Right atrium auricular region (tissue), 2 donors: ENCODE results near the gene MAD2L1. TPM values are rescaled to one million over a fixed set of nuclear protein-coding genes. Genes with fewer than 3 reads are reported as not detected.
A peak's percentile ranks its signal among the peaks of the same experiment; 100 is the strongest.
"Not testable (repeated sequence)": the region's sequence is repeated elsewhere in the genome, so short reads cannot be mapped to it uniquely, and the experiment has no call there.

Experiments
- DNase-seq: peaks from one replicate; pipeline ENCODE4 v3.0.0-alpha.2; 2019; ENCODE audit warnings: low spot score
- H3K27ac ChIP-seq, 2 donors: fragments of 200-600 bp; sonication (generic); 1 replicate in 1 of 2; 2 replicates in 1 of 2; pipeline ENCODE4 v1.5.1; 2016 to 2019
- H3K27me3 ChIP-seq, 2 donors: fragments of 200-600 bp; sonication (generic); one replicate each; pipeline versions ENCODE4 v1.5.1 to v1.6.0; 2017 to 2019
- H3K36me3 ChIP-seq: fragments of 200-600 bp; sonication (generic); one replicate; pipeline ENCODE4 v1.5.1; 2016
- H3K4me1 ChIP-seq, 2 donors: fragments of 200-600 bp; sonication (generic); one replicate each; pipeline versions ENCODE4 v1.5.1 to v1.6.0; 2017 to 2019
- H3K4me3 ChIP-seq, 2 donors: fragments of 200-600 bp; sonication (generic); 1 replicate in 1 of 2; 2 replicates in 1 of 2; pipeline ENCODE4 v1.5.1; 2017 to 2019; ENCODE audit warnings: mild to moderate bottlenecking in 1 of 2, moderate library complexity in 1 of 2
- H3K9me3 ChIP-seq, 2 donors: fragments of 200-600 bp; sonication (generic); one replicate each; pipeline ENCODE4 v1.5.1; 2019
- CTCF ChIP-seq, 2 donors: fragments of 200-600 bp; sonication (generic); IDR thresholded peaks; one replicate each; pipeline ENCODE4 v1.5.1; 2019; ENCODE audit warnings: antibody characterized with exemption in 2 of 2
- total RNA-seq, 2 donors: library from RNA; depleted of rRNA; stranded (reverse); fragments of >200 nt; gene quantifications; one replicate each; pipeline ENCODE4 v1.1.0, GENCODE V29; 2016

Gene MAD2L1
- total RNA-seq, 2 donors from 2014 or later = 0.24 to 0.78 TPM

GRCh38 chr4:120070196-120070595 is 3.5 kb upstream of the MAD2L1 start:
- Histone ChIP-seq H3K27ac (no peak overlapping the region), H3K27me3 (no peaks in the 10 kb centered on the region), H3K36me3 (no peaks in the 10 kb centered on the region), H3K4me1 (peaks cover 0 to 18% of the 10 kb centered on the region in 2 donors), H3K4me3 (no peak overlapping the region), H3K9me3 (no peaks in the 10 kb centered on the region)
- TF ChIP-seq CTCF (IDR thresholded peaks at IDR 0.05) = no peak
- DNase-seq = no peak

- H3K27me3 ChIP-seq = no peaks in the 10 kb centered on the region
- peak overlapping the region in 1 of 2 donors; percentile 91 for H3K27ac ChIP-seq
- DNase-seq = no peak
- TF ChIP-seq CTCF (IDR thresholded peaks at IDR 0.05) = no peak
- H3K4me3 ChIP-seq = peak overlapping the region; percentile 60 to 65
- peaks cover 0 to 18% of the 10 kb centered on the region in 2 donors for H3K4me1 ChIP-seq
- H3K9me3 ChIP-seq = no peaks in the 10 kb centered on the region
- no peaks in the 10 kb centered on the region for H3K36me3 ChIP-seq
Observed at GRCh38 chr4:120065974-120066516, 603 bp downstream of the MAD2L1 start.

GRCh38 chr4:120064887-120065286 is 1.8 kb downstream of the MAD2L1 start:
- Histone ChIP-seq H3K4me1 (peaks cover 0 to 18% of the 10 kb centered on the region in 2 donors), H3K9me3 (no peaks in the 10 kb centered on the region), H3K27me3 (no peaks in the 10 kb centered on the region), H3K27ac (no peak overlapping the region), H3K4me3 (no peak overlapping the region), H3K36me3 (no peaks in the 10 kb centered on the region)
- DNase-seq = no peak
- no peak for TF ChIP-seq CTCF (IDR thresholded peaks at IDR 0.05)

GRCh38 chr4:120063711-120064110 is 2.9 kb downstream of the MAD2L1 start:
- H3K9me3 ChIP-seq, H3K27ac ChIP-seq, H3K27me3 ChIP-seq, H3K4me3 ChIP-seq, DNase-seq, H3K36me3 ChIP-seq: not testable (repeated sequence)
- peaks cover 0 to 15% of the 10 kb centered on the region in 2 donors for H3K4me1 ChIP-seq

- TF ChIP-seq CTCF (IDR thresholded peaks at IDR 0.05) = no peak
Observed at GRCh38 chr4:120062663-120063195, 3.9 kb downstream of the MAD2L1 start.

GRCh38 chr4:120059036-120059435 is 7.6 kb downstream of the MAD2L1 start:
- no peaks in the 10 kb centered on the region for H3K36me3 ChIP-seq
- no peak for DNase-seq
- H3K27me3 ChIP-seq = no peaks in the 10 kb centered on the region
- no peaks in the 10 kb centered on the region for H3K4me1 ChIP-seq
- no peak for TF ChIP-seq CTCF (IDR thresholded peaks at IDR 0.05)
- no peak overlapping the region for H3K4me3 ChIP-seq
- H3K27ac ChIP-seq = no peak overlapping the region
- no peaks in the 10 kb centered on the region for H3K9me3 ChIP-seq

More at GRCh38 chr4:120062663-120063195, 3.9 kb downstream of the MAD2L1 start:
- no peaks in the 10 kb centered on the region for H3K27me3 ChIP-seq
- H3K4me3 ChIP-seq = no peak overlapping the region
- H3K9me3 ChIP-seq = no peaks in the 10 kb centered on the region
- H3K36me3 ChIP-seq = no peaks in the 10 kb centered on the region
- DNase-seq = no peak
- H3K4me1 ChIP-seq = peaks cover 0 to 9% of the 10 kb centered on the region in 2 donors
- no peak overlapping the region for H3K27ac ChIP-seq
